Stimulated activated CD8-positive, alpha-beta memory T cell treated with anti-CD3 and anti-CD28 coated beads, Interleukin-7, amount 100 ng/mL, for 1 hour (primary cell): ENCODE measurements around the gene LAPTM4A.
A peak's percentile ranks its signal among the peaks of the same experiment; 100 is the strongest.

ENCODE experiments used
- DNase-seq, 2 donors: peaks; one replicate each; pipeline ENCODE4 v3.0.0-alpha.2; 2020; ENCODE audit warnings: low read depth in 2 of 2

The LAPTM4A gene

DNA sequence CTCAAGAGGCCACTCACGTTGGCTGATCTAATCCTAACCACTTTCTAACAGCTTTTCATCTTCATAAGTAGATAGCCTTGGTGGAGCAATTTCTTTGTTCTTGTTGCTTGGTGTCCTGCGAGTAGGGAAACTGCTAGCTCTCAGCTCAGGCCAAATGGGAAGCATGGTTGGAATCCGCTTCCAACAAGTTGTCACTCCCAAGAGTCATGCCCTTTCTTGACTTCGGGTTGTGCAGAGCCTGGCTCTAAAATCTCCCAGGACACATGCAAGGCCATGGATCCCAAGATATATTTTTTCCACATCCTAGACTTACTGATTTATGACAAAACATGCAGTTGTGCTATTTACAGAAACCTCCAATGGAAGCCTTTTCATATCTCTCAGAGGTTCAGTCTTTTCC lies 31.7 kb downstream of the LAPTM4A start:
- DNase-seq = no peak

DNA sequence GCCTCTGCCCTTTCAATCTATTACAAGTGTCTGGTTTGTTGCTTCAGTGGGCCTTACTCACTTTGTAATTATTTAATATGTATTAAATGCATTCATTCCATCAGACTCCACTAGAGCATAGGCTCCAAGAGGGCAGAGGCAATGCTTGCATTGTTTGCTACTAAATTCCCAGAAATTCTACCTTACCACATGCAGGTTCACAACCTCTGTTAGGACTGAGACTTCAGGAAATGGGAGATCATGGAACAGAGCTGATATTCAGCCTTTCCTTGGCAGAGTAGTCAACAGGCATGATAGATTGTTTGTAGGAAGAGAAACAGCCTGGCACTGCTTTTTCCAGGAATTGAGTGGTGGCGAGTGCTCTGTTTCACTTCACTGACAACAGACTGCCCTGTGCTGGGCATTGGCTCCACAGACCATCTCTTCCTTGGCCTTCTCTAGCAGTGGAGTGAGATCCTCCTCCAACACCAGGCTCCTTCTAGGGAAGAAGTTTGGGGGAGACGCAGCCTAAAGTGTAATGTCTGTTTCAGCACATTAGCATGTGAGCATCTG lies 32.8 kb downstream of the LAPTM4A start:
- DNase-seq = no peak

DNA sequence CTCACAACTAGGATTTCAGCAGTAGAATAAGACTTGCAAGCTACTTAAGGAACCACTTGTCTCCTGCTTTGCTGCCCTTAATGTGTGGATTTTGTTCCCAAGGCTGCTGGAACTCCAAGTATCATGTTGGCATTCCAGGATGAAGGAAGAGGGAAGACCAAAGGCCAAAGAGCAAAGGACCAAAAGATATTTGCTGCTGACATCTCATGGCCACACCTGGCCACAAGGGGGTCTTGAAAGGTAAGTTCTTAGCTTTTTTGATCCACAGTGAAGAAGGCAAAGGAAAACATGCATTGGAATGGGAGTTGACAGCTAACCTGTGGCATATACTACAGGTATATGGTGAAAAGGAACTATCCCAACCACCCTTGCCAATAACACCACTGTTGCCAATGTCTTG lies 35.1 kb downstream of the LAPTM4A start:
- no peak for DNase-seq

DNA sequence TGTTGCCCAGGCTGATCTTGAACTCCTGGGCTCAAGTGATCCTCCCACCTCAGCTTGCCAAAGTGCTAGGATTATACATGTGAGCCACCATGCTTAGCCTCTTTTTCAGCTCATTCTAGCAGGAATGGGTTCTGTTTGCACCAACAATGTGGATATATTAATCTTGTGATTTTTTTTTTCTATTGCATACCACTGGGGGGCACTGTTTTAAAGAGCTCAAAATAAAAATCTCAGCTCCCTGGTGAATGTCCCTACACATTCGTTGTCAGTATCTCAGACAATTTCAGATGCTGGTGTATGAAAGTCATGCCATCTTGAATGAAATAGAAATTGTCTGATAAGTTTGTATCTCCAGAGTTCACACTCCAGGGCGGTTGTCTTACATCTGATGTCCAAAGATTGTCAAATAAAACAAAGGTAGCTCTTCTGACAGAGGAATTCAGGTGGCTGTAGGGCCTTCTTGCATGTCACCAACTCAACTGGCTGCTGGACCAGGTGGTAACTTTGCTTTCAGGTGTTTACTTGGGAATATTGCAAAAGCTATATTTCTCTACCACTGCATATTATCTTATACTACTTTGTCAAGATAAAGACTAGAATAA lies 35.8 kb downstream of the LAPTM4A start:
- no peak for DNase-seq

DNA sequence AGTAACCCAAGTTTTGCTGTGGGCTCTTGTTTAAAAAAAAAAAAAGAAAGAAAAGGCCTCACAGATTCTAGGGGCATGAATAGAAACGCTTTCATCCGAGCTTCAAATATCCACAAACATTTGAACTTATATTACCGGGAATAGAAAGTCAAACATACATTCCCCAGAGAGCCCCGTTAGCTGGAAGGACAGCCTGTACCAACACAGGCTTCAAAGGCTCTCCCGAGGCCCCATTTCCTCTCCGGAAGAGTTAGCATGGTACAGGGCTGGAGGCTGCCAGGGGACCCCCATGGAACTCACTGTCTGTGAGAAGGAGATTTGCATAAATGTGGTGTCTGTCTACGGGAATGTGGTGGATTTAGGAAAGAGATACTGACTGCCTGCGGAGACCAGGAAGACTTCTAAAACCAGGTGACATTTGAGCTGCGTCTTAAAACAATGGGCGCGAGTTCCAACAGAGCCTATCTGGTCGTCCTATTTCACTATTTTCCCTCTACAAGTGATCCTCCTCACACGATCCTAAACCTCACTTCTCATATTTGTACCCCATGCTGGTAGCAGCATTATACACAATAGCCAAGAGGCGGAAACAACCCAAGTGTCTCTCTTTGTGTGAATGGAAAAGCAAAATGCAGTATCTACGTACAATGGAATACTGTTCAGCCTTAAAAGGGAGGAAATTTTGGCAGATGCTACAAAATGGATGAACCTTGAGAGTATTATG lies 38.1 kb downstream of the LAPTM4A start:
- no peak for DNase-seq

GRCh38 chr2:20012282-20013125 lies 38.9 kb downstream of the LAPTM4A start, which contains the start of gene MATN3:
Gene MATN3, minus strand, starts transcription at chr2:20012668. Its CDS starts 37 bp downstream, at chr2:20012631.
- DNase-seq = no peak

GRCh38 chr2:20012032-20012281 lies 39.5 kb downstream of the LAPTM4A start:
- DNase-seq = no peak

DNA sequence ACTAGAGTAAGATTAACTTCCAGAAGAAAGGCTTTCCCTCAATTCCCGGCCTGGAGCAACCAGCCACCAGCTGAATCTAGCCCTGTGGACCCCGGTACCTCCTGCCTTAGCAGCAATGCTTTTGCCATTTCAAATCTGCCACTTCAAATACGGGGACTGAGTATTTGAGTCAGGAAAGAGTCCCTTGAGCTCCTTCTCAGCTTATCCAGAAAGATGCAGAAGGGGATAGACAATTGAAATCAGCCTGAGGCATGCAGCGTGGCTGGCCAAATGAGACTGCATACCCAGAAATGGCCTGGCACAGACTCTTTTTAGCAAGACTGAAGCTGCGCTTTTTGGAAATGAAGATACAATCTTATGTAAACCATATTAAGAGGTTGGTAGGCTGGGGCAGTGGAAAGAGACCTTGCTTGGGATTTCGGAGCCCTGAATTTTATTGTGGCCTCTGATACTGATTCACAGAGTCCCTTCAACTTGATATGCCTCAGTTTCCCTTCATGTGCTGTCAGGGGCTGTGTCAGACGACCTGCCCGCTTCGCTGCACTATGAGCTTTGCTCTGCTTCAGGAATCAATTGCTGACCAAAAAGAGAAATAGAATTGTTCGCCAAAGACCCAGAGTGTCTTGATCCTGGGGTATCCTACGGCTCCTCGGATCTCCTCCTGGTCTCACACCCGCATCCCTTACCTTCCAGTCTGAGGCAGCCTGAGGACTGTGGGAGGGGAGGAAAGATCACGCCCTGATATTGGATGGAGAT lies 40.0 kb downstream of the LAPTM4A start:
- no peak for DNase-seq

DNA sequence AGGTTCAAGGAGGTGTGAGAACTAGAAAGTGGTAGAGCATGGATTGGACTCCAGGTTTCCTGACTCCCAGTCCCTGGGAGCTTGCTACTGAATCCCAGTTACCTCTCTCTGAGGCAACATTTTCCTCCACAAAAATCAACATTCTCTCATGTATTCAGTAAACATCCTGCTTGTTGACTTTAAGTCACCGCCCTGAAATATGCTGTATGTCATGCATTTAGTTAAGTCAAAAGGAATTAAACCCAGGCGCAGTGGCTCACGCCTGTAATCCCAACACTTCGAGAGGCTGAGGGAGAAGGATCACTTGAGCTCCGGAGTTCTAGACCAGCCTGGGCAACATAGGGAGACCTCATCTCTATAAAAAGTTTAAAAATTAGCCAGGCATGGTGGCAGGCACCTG lies 42.7 kb downstream of the LAPTM4A start:
- DNase-seq = no peak

DNA sequence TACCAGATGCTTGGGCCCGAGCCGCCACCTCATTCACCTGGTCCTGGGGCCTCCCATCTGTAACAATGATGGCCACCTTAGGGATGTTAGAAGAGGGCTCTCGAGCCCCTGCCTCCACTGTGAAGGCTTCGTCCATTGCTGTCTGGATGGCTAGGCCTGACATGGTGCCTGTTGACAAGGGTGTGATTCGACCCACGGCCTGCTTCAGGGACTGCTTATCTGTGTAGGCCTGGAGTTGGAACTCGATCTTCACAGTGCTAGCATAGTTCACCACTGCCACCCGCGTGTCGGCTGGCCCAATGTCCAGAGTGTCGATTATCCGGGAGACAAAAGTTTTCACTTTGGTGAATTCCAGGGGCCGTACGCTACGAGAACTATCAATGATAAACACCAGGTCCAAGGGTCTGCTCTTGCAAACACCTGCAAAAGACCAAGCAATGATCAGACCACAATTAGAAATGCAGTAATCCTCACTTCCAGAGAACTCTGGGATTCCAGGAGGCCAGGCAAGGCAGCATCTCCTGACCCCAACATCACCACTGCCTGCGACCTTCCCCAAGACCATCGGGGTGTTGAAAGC lies 45.4 kb downstream of the LAPTM4A start:
- DNase-seq = no peak

GRCh38 chr2:20005067-20005627 lies 46.3 kb downstream of the LAPTM4A start:
- DNase-seq = no peak

GRCh38 chr2:20001361-20001863 lies 50.0 kb downstream of the LAPTM4A start:
- DNase-seq = no peak

DNA sequence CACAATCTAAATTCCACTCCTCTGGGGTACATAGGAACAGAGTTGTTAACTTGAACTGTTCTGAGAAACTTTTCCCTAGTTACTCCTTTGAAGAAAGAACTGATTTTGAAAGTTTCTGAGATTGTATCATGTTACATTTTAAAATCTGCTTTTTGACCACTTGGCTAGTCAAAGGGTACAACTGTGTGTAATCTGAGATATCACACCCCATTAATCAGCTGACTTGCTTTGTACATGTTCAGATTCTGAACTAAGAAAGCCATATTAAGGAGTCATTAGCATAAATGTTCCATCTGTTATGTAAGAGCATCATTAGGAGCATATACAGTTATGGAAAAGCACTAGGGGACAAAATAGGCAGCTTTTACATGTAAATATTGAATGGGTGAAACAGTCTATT lies 57.7 kb downstream of the LAPTM4A start:
- no peak for DNase-seq

GRCh38 chr2:19991895-19992294 lies 59.5 kb downstream of the LAPTM4A start:
- no peak for DNase-seq

GRCh38 chr2:19990416-19990728 lies 61.1 kb downstream of the LAPTM4A start:
- DNase-seq = no peak

DNA sequence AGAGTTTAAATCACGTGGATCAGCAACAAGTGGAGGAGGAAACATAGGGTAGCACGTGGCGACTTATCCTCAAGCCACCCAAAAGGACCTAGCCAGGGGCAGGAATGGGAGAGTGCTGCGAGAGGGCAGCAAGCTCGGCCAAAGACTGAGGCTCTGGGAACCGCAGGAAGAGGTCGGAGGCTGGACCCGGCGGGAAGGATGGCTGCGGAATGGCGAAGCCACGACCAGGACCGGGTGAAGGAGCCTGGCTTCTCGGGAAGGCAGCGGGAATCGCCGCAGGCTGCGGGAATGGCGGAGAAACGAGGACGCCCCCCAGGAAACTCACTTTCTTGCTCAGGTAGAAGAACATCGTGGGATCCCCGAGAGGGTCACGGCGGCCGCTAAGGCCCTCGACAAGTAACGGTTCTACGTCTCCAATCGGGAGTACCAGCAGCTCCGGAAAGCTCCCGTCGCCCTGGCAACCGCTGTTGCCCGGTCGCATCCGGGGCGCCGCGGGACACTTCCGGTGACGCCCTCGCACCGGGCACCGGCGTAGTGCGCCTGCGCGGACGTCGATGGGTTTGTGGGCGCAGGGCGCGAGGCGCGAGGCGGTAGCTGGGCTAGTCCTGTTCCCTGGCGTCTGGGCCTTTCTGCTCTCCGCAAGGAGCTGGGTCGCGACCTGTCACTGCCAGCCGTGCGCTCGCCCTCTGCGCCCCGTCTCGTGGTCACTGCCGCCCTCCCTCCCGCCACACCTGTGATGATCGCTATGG lies 61.6 kb downstream of the LAPTM4A start, which contains the start of gene WDR35:
WDR35 (minus strand) TSS at position 439 of the 749 bp plus-strand sequence; CDS start at position 349, 90 bp downstream.
- DNase-seq = peak; percentile 80 to 85

- no peak for DNase-seq
Measured at GRCh38 chr2:19989342-19989666, 62.1 kb downstream of the LAPTM4A start.

- DNase-seq = no peak
Measured at GRCh38 chr2:19988600-19988999, 62.8 kb downstream of the LAPTM4A start.

DNA sequence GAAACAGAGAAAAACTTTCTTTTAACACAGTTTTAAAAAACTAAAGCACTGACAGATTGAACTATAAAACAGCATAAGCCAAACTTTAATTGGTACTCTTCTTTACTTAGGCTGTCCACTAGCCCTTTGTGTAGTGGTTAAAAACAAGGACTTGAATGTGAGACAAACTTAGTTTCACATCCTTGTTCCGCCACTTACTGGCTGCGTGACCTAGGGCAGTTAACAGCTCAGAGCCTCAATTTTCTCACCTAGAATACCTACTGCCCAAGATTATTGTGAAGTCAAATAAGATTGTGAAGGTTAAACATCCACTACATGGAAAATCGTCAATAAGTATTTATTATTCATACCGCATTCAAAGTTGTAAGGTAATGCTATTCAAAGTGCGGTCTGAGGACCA lies 63.5 kb downstream of the LAPTM4A start:
- no peak for DNase-seq
